Endothelial cell of umbilical vein (primary cell): Measurements from ENCODE around the gene SEMA3A. TPM values are rescaled to one million over a fixed set of nuclear protein-coding genes. Genes with fewer than 3 reads are reported as not detected.
A peak's percentile ranks its signal among the peaks of the same experiment; 100 is the strongest.

Experiments
- BruUV-seq: library from RNA; stranded (reverse); fragments of 400-500 nt; replicated peaks from 2 replicates; lab custom pipeline; 2021; lab: Mats Ljungman, UMichigan
- CTCF ChIA-PET: fragments of 300-600, 350-600 bp; sonication (Branson Sonifier 250); formaldehyde crosslinking; loops from one replicate; lab custom pipeline; 2021; ENCODE audit warnings: antibody characterized with exemption, inconsistent platforms; lab: Charles Lee
- POLR2A ChIA-PET: fragments of 300-600, 350-600 bp; sonication (Branson Sonifier 250); formaldehyde crosslinking; loops from one replicate; lab custom pipeline; 2021; ENCODE audit warnings: antibody characterized with exemption, inconsistent platforms; lab: Charles Lee
- DNase-seq: peaks from one replicate; pipeline ENCODE4 v3.0.0-alpha.2; 2011; ENCODE audit warnings: low read depth, low spot score
- FAIRE-seq: peaks from 2 replicates; lab custom pipeline; 2011; peaks lifted over from hg19 to GRCh38; lab: Jason Lieb, UNC
- H2AFZ ChIP-seq: 2 replicates; pipeline ENCODE4 v1.6.0; 2012; ENCODE audit warnings: low read depth, low read length, control low read depth, inconsistent platforms
- H3K27ac ChIP-seq: 2 replicates; pipeline ENCODE4 v1.5.1; 2011; ENCODE audit warnings: low read depth, mild to moderate bottlenecking, control low read depth, low read length, moderate library complexity; ENCODE audit not compliant: insufficient read depth
- H3K27me3 ChIP-seq, 2 experiments: 2 replicates each; pipeline versions ENCODE4 v1.6.0 to v1.6.1; 2011; ENCODE audit warnings: low read length in 2 of 2, mixed read lengths in 1 of 2; ENCODE audit not compliant: control insufficient read depth in 2 of 2, insufficient read depth in 2 of 2
- H3K36me3 ChIP-seq, 2 experiments: 2 replicates in 1 of 2; 3 replicates in 1 of 2; pipeline ENCODE4 v1.5.1; 2011; ENCODE audit warnings: low read length in 2 of 2, mild to moderate bottlenecking in 1 of 2, moderate library complexity in 1 of 2; ENCODE audit not compliant: control insufficient read depth in 2 of 2, insufficient read depth in 2 of 2; ENCODE audit errors: extremely low read depth in 1 of 2
- H3K4me1 ChIP-seq: 3 replicates; pipeline ENCODE4 v1.5.1; 2011; ENCODE audit warnings: mild to moderate bottlenecking, low read length; ENCODE audit not compliant: control insufficient read depth, insufficient read depth; ENCODE audit errors: extremely low read depth
- H3K4me2 ChIP-seq: 2 replicates; pipeline ENCODE4 v1.6.1; 2011; ENCODE audit warnings: low read length, control low read depth, mixed read lengths; ENCODE audit not compliant: insufficient read depth
- H3K4me3 ChIP-seq, 3 experiments: fragments of 200-600 bp in 1 of 3; sonication (generic), shearing (Covaris generic) in 1 of 3; replicated peaks in 1 of 3; 2 replicates each; pipeline ENCODE4 v1.5.1; 2011 to 2016; ENCODE audit warnings: control low read depth in 3 of 3, low read length in 3 of 3, mild to moderate bottlenecking in 2 of 3, inconsistent platforms in 1 of 3, low read depth in 1 of 3, moderate library complexity in 1 of 3; ENCODE audit not compliant: insufficient read depth in 1 of 3
- H3K79me2 ChIP-seq: 2 replicates; pipeline ENCODE4 v1.6.0; 2012; ENCODE audit warnings: low read length, inconsistent platforms; ENCODE audit not compliant: control insufficient read depth, insufficient read depth
- H3K9ac ChIP-seq: replicated peaks from 2 replicates; pipeline ENCODE3; 2011; ENCODE audit warnings: low read length, control low read depth; ENCODE audit not compliant: insufficient read depth; ENCODE audit errors: extremely low read depth
- H3K9me1 ChIP-seq: replicated peaks from 3 replicates; pipeline ENCODE4 v1.6.0; 2011; ENCODE audit warnings: mild to moderate bottlenecking, low read length; ENCODE audit not compliant: control insufficient read depth, insufficient read depth; ENCODE audit errors: extremely low read depth
- H3K9me3 ChIP-seq: replicated peaks from 2 replicates; pipeline ENCODE4 v1.5.1; 2012; ENCODE audit warnings: low read length, inconsistent platforms; ENCODE audit not compliant: control insufficient read depth, insufficient read depth
- H4K20me1 ChIP-seq: replicated peaks from 2 replicates; pipeline ENCODE3; 2011; ENCODE audit warnings: mild to moderate bottlenecking, low read length; ENCODE audit not compliant: control insufficient read depth, insufficient read depth; ENCODE audit errors: extremely low read depth
- EZH2 ChIP-seq: IDR thresholded peaks from 2 replicates; pipeline ENCODE4 v1.6.1; 2012; ENCODE audit warnings: borderline replicate concordance, low read depth, mild to moderate bottlenecking, moderate library complexity, low read length, inconsistent platforms; ENCODE audit not compliant: severe bottlenecking
- FOS ChIP-seq: IDR thresholded peaks from 2 replicates; pipeline ENCODE4 v1.6.1; 2011; ENCODE audit warnings: mild to moderate bottlenecking, low read length, moderate library complexity, borderline replicate concordance; ENCODE audit not compliant: insufficient read depth
- GATA2 ChIP-seq: IDR thresholded peaks from 2 replicates; pipeline ENCODE4 v1.7.0; 2011; ENCODE audit warnings: low read depth, mild to moderate bottlenecking, moderate library complexity, mixed read lengths, low read length; ENCODE audit not compliant: insufficient read length, insufficient read depth
- JUN ChIP-seq: IDR thresholded peaks from 2 replicates; pipeline ENCODE4 v1.6.1; 2011; ENCODE audit warnings: borderline replicate concordance, low read depth; ENCODE audit not compliant: insufficient read length, insufficient read depth
- MYC ChIP-seq: IDR thresholded peaks from one replicate; pipeline ENCODE4 v1.6.1; 2011; ENCODE audit warnings: mild to moderate bottlenecking, low read depth, low read length
- POLR2A ChIP-seq: IDR thresholded peaks from 2 replicates; pipeline ENCODE4 v1.6.1; 2012; ENCODE audit warnings: low read depth, mild to moderate bottlenecking, control low read depth, low read length
- POLR2AphosphoS5 ChIP-seq: IDR thresholded peaks from 2 replicates; pipeline ENCODE4 v1.6.1; 2012; ENCODE audit warnings: low read depth, mild to moderate bottlenecking, control low read depth, low read length, moderate library complexity; ENCODE audit not compliant: insufficient read depth
- dilution Hi-C: fragments of 300-500 bp; cut with MboI; formaldehyde crosslinking; loops from one replicate; pipeline ENCODE4 v1.15.0; 2019; ENCODE audit warnings: low sequenced_read_pairs; ENCODE audit not compliant: extremely low pct_ligation_motif_present
- intact Hi-C: fragments of 100-400 bp; cut with micrococcal nuclease; formaldehyde crosslinking; loops from one replicate; pipeline ENCODE4 v1.10.0; 2022
- polyA plus RNA-seq, 4 experiments: library from polyadenylated mRNA; depleted of rRNA in 3 of 4; stranded (reverse) in 3 of 4; unstranded in 1 of 4; fragments of >200 nt; gene quantifications; 2 replicates each; pipeline versions ENCODE4 v1.2.1 to v1.2.3, GENCODE V29; 2011 to 2012; ENCODE audit warnings: missing spikeins in 1 of 4
- total RNA-seq: library from RNA; stranded (reverse); gene quantifications from 2 replicates; pipeline ENCODE4 v1.2.3, GENCODE V29; 2021
- TF ChIP-seq, protein P1 (sequence below), 2 donors: IDR thresholded peaks; 1 replicate in 1 of 2; 2 replicates in 1 of 2; pipeline ENCODE4 v1.5.1; 2011; ENCODE audit warnings: low read length in 2 of 2, mild to moderate bottlenecking in 2 of 2, moderate library complexity in 2 of 2, control low read depth in 1 of 2, inconsistent platforms in 1 of 2, low read depth in 1 of 2; ENCODE audit not compliant: insufficient read depth in 1 of 2; ENCODE audit errors: extremely low read depth in 1 of 2
- TF ChIP-seq, protein P2 (sequence below): IDR thresholded peaks from 2 replicates; pipeline ENCODE4 v1.6.1; 2011; ENCODE audit not compliant: insufficient read depth, insufficient read length

Gene SEMA3A
- total and polyA plus RNA-seq, 2 donors (not counting 3 experiments of a cell fraction or from before 2014, with no cell fraction given), result 0.68 to 1.2 TPM

DNA sequence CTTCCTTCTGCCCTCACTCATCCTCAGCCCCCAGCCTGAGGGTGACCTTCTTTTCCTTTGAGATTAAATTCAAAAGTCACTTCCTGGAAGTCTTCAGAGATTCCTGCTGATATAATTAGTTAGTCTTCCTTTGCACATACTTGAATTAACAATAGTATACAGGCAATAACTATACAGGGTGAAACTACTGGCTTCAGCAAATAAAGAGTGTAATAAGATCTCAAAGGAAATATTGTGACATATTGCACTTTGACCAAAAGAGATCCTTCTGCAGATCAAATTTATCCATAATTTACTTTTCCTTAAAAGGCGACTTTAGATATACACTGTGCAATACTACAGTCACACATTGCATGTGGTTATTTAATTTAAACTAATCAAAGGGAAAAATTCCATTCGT is 123.8 kb downstream of the SEMA3A start:
- TF ChIP-seq EZH2, result no peak
- TF ChIP-seq, protein P1, sequence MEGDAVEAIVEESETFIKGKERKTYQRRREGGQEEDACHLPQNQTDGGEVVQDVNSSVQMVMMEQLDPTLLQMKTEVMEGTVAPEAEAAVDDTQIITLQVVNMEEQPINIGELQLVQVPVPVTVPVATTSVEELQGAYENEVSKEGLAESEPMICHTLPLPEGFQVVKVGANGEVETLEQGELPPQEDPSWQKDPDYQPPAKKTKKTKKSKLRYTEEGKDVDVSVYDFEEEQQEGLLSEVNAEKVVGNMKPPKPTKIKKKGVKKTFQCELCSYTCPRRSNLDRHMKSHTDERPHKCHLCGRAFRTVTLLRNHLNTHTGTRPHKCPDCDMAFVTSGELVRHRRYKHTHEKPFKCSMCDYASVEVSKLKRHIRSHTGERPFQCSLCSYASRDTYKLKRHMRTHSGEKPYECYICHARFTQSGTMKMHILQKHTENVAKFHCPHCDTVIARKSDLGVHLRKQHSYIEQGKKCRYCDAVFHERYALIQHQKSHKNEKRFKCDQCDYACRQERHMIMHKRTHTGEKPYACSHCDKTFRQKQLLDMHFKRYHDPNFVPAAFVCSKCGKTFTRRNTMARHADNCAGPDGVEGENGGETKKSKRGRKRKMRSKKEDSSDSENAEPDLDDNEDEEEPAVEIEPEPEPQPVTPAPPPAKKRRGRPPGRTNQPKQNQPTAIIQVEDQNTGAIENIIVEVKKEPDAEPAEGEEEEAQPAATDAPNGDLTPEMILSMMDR (IDR thresholded peaks at IDR 0.05; ENCODE audit: extremely low read depth in 1 of 2, insufficient read depth in 1 of 2, low read depth in 1 of 2, low read length in 2 of 2), result no peak
- no peak for TF ChIP-seq MYC
- no TSS peak for BruUV-seq
- ChIA-PET CTCF (no interaction called here), POLR2A (no interaction called here)
- Histone ChIP-seq H3K4me1 (peaks cover 9% of the 10 kb centered on the region), H3K27ac (no peak overlapping the region), H3K36me3 (no peaks in the 10 kb centered on the region), H3K27me3 (no peaks in the 10 kb centered on the region), H3K9me1 (no peaks in the 10 kb centered on the region), H3K9me3 (no peaks in the 10 kb centered on the region), H2AFZ (no peak overlapping the region), H3K79me2 (no peaks in the 10 kb centered on the region), H4K20me1 (no peaks in the 10 kb centered on the region), H3K4me3 (no peak overlapping the region), H3K9ac (no peak overlapping the region), H3K4me2 (no peak overlapping the region)
- FAIRE-seq (no peak), DNase-seq (no peak)
- dilution Hi-C loops, result no loop called here
- intact Hi-C loops, result loop anchor here (10.0 kb wide), 1 partner anchor 954 kb away; no protein-coding TSS in a partner anchor

DNA sequence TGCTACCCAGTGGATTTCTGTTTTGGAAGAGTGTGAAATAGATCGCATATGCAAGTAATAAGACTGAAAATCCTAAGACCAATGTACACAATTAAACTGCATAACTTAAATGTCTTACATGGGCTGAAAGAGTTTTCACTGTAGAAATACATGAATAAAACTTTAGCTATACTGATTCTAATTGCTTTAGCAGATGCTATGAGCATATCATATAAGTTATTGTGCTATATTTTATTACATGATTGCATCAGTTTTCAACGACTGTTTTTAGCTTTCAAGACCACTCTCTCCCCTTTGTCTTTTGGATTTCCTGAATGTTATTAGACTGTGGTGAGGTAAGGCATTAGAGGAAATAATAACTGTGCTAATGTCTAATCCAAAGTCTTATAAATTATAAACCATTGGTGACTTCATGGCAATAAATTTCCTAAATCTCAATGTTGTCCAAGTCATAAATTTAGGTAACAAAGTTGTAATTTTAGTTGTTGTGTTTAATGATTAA is 124.5 kb downstream of the SEMA3A start:
- CTCF ChIA-PET, result no interaction called here
- Histone ChIP-seq H3K9me1 (no peaks in the 10 kb centered on the region), H3K27me3 (no peaks in the 10 kb centered on the region), H3K4me1 (peaks cover 9% of the 10 kb centered on the region), H2AFZ (no peak overlapping the region), H3K4me2 (no peak overlapping the region), H3K9ac (no peak overlapping the region), H3K36me3 (no peaks in the 10 kb centered on the region), H4K20me1 (no peaks in the 10 kb centered on the region), H3K79me2 (no peaks in the 10 kb centered on the region), H3K4me3 (no peak overlapping the region), H3K27ac (no peak overlapping the region), H3K9me3 (no peaks in the 10 kb centered on the region)
- DNase-seq, result peak; percentile 70
- intact Hi-C loops (loop anchor here (10.0 kb wide), 1 partner anchor 955 kb away; no protein-coding TSS in a partner anchor), dilution Hi-C loops (no loop called here)
- TF ChIP-seq, protein P2, sequence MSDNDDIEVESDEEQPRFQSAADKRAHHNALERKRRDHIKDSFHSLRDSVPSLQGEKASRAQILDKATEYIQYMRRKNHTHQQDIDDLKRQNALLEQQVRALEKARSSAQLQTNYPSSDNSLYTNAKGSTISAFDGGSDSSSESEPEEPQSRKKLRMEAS, result no peak
- TF ChIP-seq EZH2, result no peak
- TF ChIP-seq POLR2AphosphoS5, result no peak
- no peak for TF ChIP-seq JUN
- no peak for TF ChIP-seq GATA2
- TF ChIP-seq FOS, result no peak
- TF ChIP-seq, protein P1 (IDR thresholded peaks at IDR 0.05; ENCODE audit: extremely low read depth in 1 of 2, insufficient read depth in 1 of 2, low read depth in 1 of 2, low read length in 2 of 2), result no peak
- TF ChIP-seq POLR2A, result no peak
- TF ChIP-seq MYC, result no peak
- POLR2A ChIA-PET, result no interaction called here
- BruUV-seq, result no TSS peak
- FAIRE-seq, result no peak
